NCI-H146 treated with DMSO at 0.1 percent for 48 hours (cell line): ENCODE data around the gene ITPK1.

Source experiments
- DNase-seq: peaks from one replicate; lab custom pipeline; 2025; ENCODE audit not compliant: unreplicated experiment; lab: John Stamatoyannopoulos, UW

The ITPK1 gene

GRCh38 chr14:93030761-93031160 is 85.0 kb downstream of the ITPK1 start:
- DNase-seq: no peak

GRCh38 chr14:93029911-93030508 is 85.7 kb downstream of the ITPK1 start:
- no peak for DNase-seq

GRCh38 chr14:93029417-93029816 is 86.3 kb downstream of the ITPK1 start:
- DNase-seq: no peak

GRCh38 chr14:93028724-93029076 is 87.0 kb downstream of the ITPK1 start:
- no peak for DNase-seq

GRCh38 chr14:93027810-93028723 is 87.7 kb downstream of the ITPK1 start:
- DNase-seq: no peak

- no peak for DNase-seq
Observed at GRCh38 chr14:93026339-93026738, 89.4 kb downstream of the ITPK1 start.

- no peak for DNase-seq
Observed at GRCh38 chr14:93025055-93025454, 90.7 kb downstream of the ITPK1 start.

GRCh38 chr14:93024493-93024892 is 91.2 kb downstream of the ITPK1 start:
- DNase-seq: no peak

- no peak for DNase-seq
Observed at GRCh38 chr14:93023802-93024434, 91.8 kb downstream of the ITPK1 start.

GRCh38 chr14:93023039-93023438 is 92.7 kb downstream of the ITPK1 start:
- no peak for DNase-seq

- DNase-seq: no peak
Observed at GRCh38 chr14:93019970-93020369, 95.8 kb downstream of the ITPK1 start.

- no peak for DNase-seq
Observed at GRCh38 chr14:93019367-93019843, 96.3 kb downstream of the ITPK1 start.

GRCh38 chr14:93018366-93018765 is 97.4 kb downstream of the ITPK1 start:
- DNase-seq: no peak

- no peak for DNase-seq
Observed at GRCh38 chr14:93017898-93018297, 97.8 kb downstream of the ITPK1 start.

- DNase-seq: no peak
Observed at GRCh38 chr14:93017301-93017797, 98.4 kb downstream of the ITPK1 start.

- DNase-seq: no peak
Observed at GRCh38 chr14:93016275-93016845, 99.4 kb downstream of the ITPK1 start.

GRCh38 chr14:93015505-93015904 is 100.2 kb downstream of the ITPK1 start:
- DNase-seq: no peak

GRCh38 chr14:93015064-93015463 is 100.7 kb downstream of the ITPK1 start:
- DNase-seq: no peak

- DNase-seq: no peak
Observed at GRCh38 chr14:93014058-93015023, 101.4 kb downstream of the ITPK1 start.
